Stimulated activated CD4-positive, alpha-beta T cell treated with anti-CD3 and anti-CD28 coated beads, Interleukin-2, amount 100 ng/mL, for 48 hours (primary cell): ENCODE data around the gene MCM3AP.

ENCODE experiments used
- DNase-seq, 2 donors: peaks; one replicate each; pipeline ENCODE4 v3.0.0-alpha.2; 2020

MCM3AP gene

GRCh38 chr21:46215436-46216131, 69.8 kb downstream of the MCM3AP start:
- DNase-seq = no peak

- DNase-seq = no peak
Observed at GRCh38 chr21:46214478-46215340, 70.7 kb downstream of the MCM3AP start.

- DNase-seq = no peak
Observed at GRCh38 chr21:46213620-46214286, 71.7 kb downstream of the MCM3AP start.

GRCh38 chr21:46212721-46213484, 72.5 kb downstream of the MCM3AP start:
- no peak for DNase-seq

- DNase-seq = no peak
Observed at GRCh38 chr21:46211786-46212720, 73.4 kb downstream of the MCM3AP start.

GRCh38 chr21:46211376-46211775, 74.0 kb downstream of the MCM3AP start:
- DNase-seq = no peak

GRCh38 chr21:46210378-46211136, 74.9 kb downstream of the MCM3AP start:
- DNase-seq = no peak

- DNase-seq = no peak
Observed at GRCh38 chr21:46208761-46209721, 76.4 kb downstream of the MCM3AP start.

GRCh38 chr21:46207920-46208591, 77.4 kb downstream of the MCM3AP start:
- DNase-seq = no peak

- DNase-seq = no peak
Observed at GRCh38 chr21:46207006-46207919, 78.1 kb downstream of the MCM3AP start.

GRCh38 chr21:46206163-46207005, 79.0 kb downstream of the MCM3AP start:
- DNase-seq = no peak

- DNase-seq = no peak
Observed at GRCh38 chr21:46205766-46206162, 79.6 kb downstream of the MCM3AP start.

GRCh38 chr21:46205166-46205565, 80.2 kb downstream of the MCM3AP start:
- DNase-seq = no peak

GRCh38 chr21:46203203-46203600, 82.2 kb downstream of the MCM3AP start:
- DNase-seq = no peak

GRCh38 chr21:46202592-46203202, 82.7 kb downstream of the MCM3AP start:
- no peak for DNase-seq
